ENCODE results near the gene CKS2. TPM values are rescaled to one million over a fixed set of nuclear protein-coding genes. Genes with fewer than 3 reads are reported as not detected.

The CKS2 gene
- total and polyA plus RNA-seq, 11 donors: 2.2 to 37.9 (median 7.4) TPM

Small RNA genes within 50 kb of the gene (microRNA-seq; reads per million reads assigned to microRNA genes)
- 0 to 0.77 (median 0) reads per million in 4 donors for gene MIR3153

Other genes with a start within 250 kb of the CKS2 start
- 1 to 10 TPM in 2 of 9 donors, under 1 TPM in 7; 0.20 to 4.3 (median 0.52) TPM for gene SHC3, start 132.4 kb upstream of the CKS2 start, total RNA-seq
- gene SHC3, start 132.4 kb upstream of the CKS2 start, polyA plus RNA-seq: under 1 TPM; 0.30 to 0.68 TPM
- gene SECISBP2, start 7.3 kb downstream of the CKS2 start, total RNA-seq: 10 to 100 TPM; 13.0 to 25.3 (median 15.5) TPM
- gene SECISBP2, start 7.3 kb downstream of the CKS2 start, polyA plus RNA-seq: 10 to 100 TPM; 13.9 to 27.5 TPM
- gene SEMA4D, start 186.9 kb downstream of the CKS2 start, total RNA-seq: 10 to 100 TPM; 12.8 to 59.8 (median 20.3) TPM
- gene SEMA4D, start 186.9 kb downstream of the CKS2 start, polyA plus RNA-seq: 1 to 10 TPM; 4.0 to 8.1 TPM

All from heart left ventricle (tissue), 11 donors.